Renal cortical epithelial cell (primary cell): ENCODE data around the gene SEMA4A. TPM values are rescaled to one million over a fixed set of nuclear protein-coding genes. Genes with fewer than 3 reads are reported as not detected.
"Not testable (repeated sequence)": the region's sequence is repeated elsewhere in the genome, so short reads cannot be mapped to it uniquely, and the experiment has no call there.

ENCODE experiments used
- DNase-seq: peaks from one replicate; pipeline ENCODE4 v3.0.0-alpha.2; 2011; ENCODE audit warnings: low read depth
- total RNA-seq: library from RNA; depleted of rRNA; stranded (reverse); fragments of >200 nt; gene quantifications from 2 replicates; pipeline ENCODE4 v1.2.3, GENCODE V29; 2014

The SEMA4A gene
- total RNA-seq, 1 donor from 2014 or later = 7.4 TPM

GRCh38 chr1:156118177-156118868, 35.1 kb upstream of the SEMA4A start:
- no peak for DNase-seq

GRCh38 chr1:156119503-156120209, 33.7 kb upstream of the SEMA4A start:
- DNase-seq = peak; percentile 49

- DNase-seq = no peak
Observed at GRCh38 chr1:156120318-156120717, 33.1 kb upstream of the SEMA4A start.

- not testable (repeated sequence) for DNase-seq
Observed at GRCh38 chr1:156121005-156121404, 32.4 kb upstream of the SEMA4A start.

GRCh38 chr1:156121457-156121856, 31.9 kb upstream of the SEMA4A start:
- no peak for DNase-seq

- DNase-seq = no peak
Observed at GRCh38 chr1:156122086-156122485, 31.3 kb upstream of the SEMA4A start.

GRCh38 chr1:156122519-156123355, 30.6 kb upstream of the SEMA4A start:
- peak; percentile 90 for DNase-seq

- peak; percentile 96 for DNase-seq
Observed at GRCh38 chr1:156123356-156124196, 29.8 kb upstream of the SEMA4A start.

- no peak for DNase-seq
Observed at GRCh38 chr1:156124557-156125483, 28.6 kb upstream of the SEMA4A start.

- DNase-seq = not testable (repeated sequence)
Observed at GRCh38 chr1:156125544-156125943, 27.8 kb upstream of the SEMA4A start.

- DNase-seq = peak; percentile 91
Observed at GRCh38 chr1:156126043-156126629, 27.2 kb upstream of the SEMA4A start.

- DNase-seq = peak; percentile 81
Observed at GRCh38 chr1:156126630-156127534, 26.5 kb upstream of the SEMA4A start.

GRCh38 chr1:156128308-156128653, 25.1 kb upstream of the SEMA4A start:
- no peak for DNase-seq

GRCh38 chr1:156128654-156129597, 24.5 kb upstream of the SEMA4A start:
- peak; percentile 22 for DNase-seq

- DNase-seq = peak; percentile 93
Observed at GRCh38 chr1:156129687-156130577, 23.5 kb upstream of the SEMA4A start.

GRCh38 chr1:156130578-156130942, 22.8 kb upstream of the SEMA4A start:
- no peak for DNase-seq
